HL-60/S4 treated with retinoic acid at 250 ng/mL for 4 days and 3 days (cell line): Measurements from ENCODE around the gene SCEL.
"Not testable (repeated sequence)": the region's sequence is repeated elsewhere in the genome, so short reads cannot be mapped to it uniquely, and the experiment has no call there.

Experiments
- in situ Hi-C: fragments of 300-500 bp; cut with MboI; formaldehyde crosslinking; loops from 2 replicates; pipeline ENCODE4 v1.7.0; 2022; ENCODE audit warnings: low sequenced_read_pairs

Gene SCEL

DNA sequence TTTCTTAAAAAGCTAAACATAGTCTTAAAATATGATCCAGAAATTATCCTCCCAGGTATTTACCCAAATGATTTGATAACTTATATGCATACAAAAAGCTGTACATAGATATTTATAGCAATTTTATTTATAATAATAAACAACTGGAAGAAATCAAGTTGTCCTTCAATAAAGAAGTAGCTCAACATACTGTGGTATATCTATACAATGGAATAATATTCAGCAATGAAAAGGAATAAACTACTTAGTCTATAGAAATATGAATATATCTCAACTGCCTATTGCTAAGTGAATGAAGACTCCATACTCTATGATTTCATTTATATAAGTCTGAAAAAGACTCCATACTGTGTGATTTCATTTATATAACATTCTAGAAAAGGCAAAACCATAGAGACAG lies 114.9 kb downstream of the SCEL start:
- in situ Hi-C loops, result no loop called here

DNA sequence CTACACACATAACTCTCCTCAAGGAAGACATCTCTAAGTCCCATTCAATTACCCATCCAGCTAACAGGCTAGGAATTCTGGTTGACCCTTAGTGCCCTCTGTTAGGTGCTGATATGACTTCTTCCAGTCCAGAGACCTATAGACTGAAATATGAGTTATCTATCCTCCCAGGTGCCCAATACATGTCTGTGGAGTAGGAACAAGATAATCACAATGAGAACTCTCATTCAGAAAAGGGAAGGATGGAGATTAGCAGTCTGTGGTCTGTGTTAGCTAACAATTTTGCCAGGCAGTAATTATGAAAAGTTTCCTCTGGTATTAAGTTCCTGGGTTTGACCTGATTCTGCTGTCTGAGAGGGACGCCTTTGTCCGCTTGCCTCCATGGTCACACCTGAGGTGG lies 117.8 kb downstream of the SCEL start:
- in situ Hi-C loops, result no loop called here

DNA sequence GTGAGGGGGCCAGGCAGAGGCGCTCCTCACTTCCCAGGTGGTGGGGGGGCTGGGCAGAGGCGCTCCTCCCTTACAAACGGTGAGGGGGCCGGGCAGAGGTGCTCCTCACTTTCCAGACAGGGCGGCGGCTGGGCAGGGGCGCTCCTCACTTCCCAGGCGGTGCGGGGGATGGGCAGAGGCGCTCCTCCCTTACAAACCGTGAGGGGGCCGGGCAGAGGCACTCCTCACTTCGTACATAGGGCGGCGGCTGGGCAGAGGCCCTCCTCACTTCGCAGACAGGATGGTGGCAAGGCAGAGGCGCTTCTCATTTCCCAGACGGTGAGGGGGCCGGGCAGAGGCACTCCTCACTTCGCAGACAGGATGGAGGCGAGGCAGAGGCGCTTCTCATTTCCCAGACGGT lies 124.5 kb downstream of the SCEL start:
- in situ Hi-C loops, result not testable (repeated sequence)

DNA sequence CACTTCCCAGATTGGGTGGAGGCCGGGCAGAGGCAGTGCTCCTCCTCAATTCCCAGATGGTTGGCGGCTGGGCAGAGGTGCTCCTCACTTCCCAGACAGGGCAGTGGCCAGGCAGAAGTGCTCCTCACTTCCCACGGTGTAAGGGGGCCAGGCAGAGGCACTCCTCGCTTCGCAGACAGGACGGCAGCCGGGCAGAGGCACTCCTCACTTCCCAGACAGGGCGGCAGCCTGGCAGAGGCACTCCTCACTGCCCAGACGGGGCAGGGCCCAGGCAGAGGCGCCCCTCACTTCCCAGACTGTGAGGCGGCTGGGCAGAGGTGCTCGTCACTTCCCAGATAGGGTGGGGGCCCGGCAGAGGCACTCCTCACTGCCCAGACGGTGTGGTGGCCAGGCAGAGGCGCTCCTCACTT lies 125.3 kb downstream of the SCEL start:
- in situ Hi-C loops, result no loop called here

DNA sequence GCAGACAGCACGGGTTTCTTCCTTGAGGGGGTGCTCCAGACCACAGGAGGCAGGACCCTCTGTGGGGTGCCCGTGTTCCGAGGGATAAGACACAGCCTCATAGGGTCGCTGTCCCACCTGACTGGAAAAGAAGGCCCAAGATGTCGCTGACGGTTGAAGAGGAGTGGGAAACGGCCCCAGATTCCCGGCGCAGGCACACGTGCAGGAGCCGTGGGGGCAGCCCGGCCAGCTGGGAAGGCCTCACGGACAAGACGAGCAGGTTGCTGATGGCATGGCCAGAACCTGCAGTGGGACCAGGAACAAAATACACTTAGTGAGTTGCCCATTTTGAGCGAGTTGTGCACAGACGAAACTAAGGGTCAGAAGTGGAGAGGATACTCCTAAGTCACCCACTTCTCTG lies 126.8 kb downstream of the SCEL start:
- in situ Hi-C loops, result not testable (repeated sequence)

DNA sequence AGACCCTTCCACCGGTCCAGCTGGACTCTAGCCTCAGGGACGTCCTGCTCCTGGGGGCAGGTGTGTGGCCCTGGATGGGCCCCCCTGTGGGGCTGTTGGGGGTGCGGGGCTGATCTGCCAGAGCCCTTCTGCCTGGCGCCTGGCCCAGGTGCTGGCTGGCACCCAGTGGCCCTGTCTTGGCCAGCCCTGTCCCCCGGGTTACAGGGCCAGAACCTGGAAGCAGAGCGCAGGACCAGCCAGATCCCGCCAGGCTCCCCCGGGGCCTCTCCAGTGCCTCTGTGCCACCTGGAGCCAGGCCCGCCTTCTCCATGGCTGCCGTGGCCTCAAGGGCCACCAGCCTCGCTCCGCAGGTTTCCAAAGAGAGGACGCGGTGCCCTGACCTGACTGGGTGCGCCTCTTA lies 127.3 kb downstream of the SCEL start:
- in situ Hi-C loops, result not testable (repeated sequence)

DNA sequence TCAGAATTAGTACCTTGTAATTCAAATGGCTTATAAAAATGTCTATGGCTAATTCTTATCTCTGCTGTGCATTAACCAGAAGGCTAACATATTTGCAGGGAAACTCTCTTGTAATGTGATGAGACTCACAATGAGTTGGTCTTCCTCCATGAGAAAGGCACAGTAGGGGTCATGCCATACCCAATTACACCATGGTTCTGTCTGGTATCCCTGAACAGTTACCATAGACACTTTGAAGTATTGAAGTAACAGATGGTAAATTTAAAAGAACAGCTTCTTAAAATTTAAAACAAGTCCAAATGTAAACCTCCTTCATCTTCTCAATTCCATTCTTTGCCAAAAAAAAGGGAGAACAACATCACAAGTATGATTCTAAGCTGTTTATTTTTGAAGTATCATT lies 139.3 kb downstream of the SCEL start:
- in situ Hi-C loops, result no loop called here

DNA sequence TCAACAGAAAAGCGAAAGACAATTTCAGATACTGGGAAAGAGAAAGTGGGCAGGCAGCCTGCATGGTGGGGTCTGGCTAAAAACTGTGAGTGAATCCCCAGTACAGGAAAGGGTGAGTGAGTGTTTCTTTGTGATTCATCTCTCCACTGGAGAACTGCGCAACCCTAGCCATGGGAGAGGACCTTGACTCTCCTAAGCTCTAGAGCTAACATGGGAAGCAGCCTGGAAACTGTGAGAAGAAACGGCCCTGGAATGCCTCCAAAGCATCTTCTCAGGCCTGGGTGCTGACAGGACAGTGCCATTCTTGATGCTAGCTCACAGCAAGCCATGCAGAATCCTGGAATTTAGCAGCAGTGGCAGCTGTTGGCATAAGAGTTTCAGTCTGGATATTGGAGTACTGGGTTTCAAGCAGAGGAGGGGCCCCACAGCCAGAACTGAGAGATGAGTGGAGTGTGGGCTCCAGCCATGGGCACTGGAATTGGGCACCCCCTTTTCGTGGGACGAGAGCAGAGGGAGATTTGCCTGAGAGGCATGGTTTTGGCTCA lies 143.3 kb downstream of the SCEL start:
- in situ Hi-C loops, result no loop called here

DNA sequence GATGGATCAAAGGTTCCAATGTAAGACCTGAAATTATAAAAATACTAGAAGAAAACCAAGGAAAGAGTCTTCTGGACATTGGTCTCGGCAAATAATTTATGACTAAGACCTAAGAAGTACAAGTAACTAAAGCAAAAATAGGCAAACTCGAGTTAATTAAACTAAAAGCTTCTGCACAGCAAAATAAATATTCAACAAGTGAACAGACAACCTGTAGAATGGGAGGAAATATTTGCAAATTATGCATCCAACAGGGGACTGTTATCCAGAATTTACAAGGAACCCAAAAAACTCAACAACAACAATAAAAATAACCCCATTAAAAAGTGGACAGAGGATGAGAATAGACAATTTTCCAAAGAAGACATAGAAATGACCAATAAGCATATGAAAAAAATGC lies 152.3 kb downstream of the SCEL start:
- in situ Hi-C loops, result no loop called here

DNA sequence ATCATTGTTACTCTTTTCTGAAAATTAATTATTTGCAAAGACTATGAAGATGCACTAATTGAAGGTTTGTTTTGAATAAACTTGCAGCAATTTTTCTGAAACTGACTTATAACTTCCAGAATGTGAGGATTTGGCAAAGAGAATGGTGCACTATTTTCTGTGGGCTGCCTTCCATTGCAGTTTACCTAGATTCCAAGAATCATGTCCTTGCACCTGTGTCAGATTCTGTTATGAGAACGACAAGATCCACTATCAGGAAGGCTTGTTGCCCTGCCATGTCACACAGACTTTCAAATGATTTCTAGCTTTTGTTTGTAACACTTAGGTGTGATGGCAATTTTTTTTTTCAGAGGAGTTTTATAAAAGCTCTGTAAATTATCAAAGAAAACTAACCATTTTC lies 156.4 kb downstream of the SCEL start:
- in situ Hi-C loops, result no loop called here

DNA sequence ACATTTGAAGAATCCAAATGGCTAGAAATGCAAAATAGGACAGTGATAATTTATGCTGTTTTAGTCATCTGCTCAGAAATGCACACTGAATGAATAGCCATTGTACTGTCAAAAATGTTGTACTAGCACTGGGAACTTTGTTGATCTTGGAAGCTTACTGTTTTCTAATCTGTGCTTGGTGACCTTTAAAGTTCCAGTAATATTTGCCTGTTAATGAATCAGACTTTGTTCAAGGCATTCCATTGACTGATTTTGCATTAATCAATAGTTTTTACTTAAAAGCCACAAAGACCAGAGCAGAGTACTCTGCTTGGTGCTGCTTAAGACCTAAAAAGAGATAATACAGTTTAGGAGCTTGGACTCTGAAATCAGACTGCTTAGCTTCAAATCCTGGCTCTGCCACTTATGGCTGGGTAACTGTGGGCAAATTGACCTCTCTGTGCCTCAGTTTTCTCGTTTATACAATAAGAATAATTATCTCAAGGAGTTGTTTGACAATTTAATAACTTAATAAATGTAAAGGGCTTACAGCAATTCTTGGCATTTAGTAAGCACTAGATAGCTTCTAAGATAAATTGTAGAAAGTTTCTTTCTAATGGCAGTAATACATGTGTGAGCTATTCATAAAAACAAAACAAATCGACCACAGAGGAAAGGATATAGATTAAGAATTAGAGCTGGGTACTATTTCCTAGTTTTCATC lies 157.4 kb downstream of the SCEL start:
- in situ Hi-C loops, result no loop called here

DNA sequence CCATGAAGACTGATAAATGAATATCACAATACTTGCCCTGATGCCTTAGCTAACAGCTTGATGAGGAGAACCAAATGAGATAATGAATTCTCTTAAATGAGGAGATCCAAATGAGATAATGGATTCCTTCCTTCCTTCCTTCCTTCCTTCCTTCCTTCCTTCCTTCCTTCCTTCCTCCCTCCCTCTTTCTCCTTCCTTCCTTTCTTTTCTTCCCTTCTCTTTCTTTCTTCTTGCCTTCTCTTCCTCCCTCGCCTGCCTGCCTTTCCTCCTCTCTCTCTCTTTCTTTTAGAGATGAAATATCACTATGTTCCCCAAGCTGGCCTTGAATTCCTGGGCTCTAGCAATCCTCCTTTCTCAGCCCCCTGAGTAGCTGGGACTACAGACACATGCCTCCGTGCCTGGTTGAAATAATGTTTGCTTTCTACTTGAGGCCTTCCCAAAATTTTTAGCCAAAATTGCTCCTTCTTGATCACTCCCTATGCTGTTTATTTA lies 158.0 kb downstream of the SCEL start:
- in situ Hi-C loops, result no loop called here
